CD4-positive, alpha-beta T cell treated with Interleukin-2 at 100 ng/mL for 4 hours (primary cell): ENCODE results near the gene DLG3.
A peak's percentile ranks its signal among the peaks of the same experiment; 100 is the strongest.

Source experiments
- DNase-seq: peaks from one replicate; pipeline ENCODE4 v3.0.0-alpha.2; 2020; ENCODE audit warnings: low spot score

Gene DLG3

DNA sequence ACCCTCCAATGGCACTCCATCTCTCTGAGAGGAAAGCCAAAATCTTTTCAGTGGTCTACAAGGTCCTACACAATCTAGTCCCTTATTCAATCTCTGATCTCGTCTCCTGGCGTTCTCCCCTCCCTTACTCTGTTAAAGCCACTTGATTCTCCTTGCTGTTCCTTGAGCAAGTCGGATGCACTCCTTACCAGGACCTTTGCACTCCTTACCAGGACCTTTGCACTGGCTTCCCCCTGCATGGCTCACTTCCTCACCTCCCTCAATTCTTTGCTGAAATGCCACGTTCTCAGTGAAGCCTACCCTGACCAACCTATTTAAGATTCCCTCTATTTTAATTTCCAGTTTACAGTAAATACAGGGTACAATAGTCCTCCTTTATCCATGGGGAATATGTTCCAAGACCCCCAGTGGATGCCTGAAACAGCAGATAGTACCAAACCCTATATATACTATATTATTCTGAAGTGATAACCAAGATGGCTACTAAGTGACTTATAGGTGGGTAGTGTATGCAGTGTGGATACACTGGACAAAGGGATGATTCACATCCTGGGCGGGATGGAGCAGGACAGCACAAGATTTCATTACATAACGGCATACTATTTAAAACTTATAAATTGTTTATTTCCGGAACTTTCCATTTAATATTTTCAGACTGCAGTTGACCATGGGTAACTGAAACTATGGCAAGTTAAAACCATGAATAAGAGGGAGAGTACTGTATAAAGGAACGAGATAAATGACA, 6.5 kb upstream of the DLG3 start:
- DNase-seq = no peak

DNA sequence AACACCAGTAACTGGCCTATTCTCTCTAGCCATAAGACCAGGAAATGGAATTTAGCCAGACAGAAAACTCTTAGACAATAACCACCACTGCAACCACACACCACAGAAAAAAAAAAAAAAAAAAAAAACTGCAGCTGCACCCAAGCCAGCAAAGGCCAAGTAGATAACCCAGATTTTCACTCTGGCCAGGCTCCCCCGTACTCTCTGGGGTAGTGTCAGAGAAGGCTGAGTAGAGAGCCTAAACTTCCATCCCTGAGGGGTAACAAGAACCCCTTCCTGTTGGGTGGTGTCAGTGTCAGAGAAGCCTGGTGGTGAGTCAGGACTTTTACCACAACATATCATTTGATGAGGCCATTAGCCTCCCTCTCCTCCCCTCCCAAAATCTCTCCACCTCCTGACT, 5.6 kb upstream of the DLG3 start:
- peak; percentile 39 for DNase-seq

DNA sequence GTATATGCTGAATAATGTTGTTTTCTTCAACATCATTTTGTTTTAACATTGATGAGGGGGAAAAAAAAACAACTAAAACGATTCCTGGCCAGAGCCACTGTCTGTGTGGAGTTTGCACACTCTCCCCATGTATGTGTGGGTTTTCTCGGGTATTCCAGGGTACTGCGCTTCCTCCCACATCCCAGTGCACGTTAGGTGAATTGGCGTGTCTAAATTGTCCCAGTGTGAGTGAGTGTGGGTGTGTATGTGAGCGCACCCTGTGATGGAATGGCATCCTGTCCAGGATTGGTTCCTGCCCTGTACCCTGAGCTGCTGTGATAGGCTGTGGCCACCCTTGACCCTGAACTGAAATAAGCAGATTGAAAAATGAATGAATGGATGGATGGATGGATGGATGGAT, 2.4 kb upstream of the DLG3 start:
- DNase-seq = no peak

DNA sequence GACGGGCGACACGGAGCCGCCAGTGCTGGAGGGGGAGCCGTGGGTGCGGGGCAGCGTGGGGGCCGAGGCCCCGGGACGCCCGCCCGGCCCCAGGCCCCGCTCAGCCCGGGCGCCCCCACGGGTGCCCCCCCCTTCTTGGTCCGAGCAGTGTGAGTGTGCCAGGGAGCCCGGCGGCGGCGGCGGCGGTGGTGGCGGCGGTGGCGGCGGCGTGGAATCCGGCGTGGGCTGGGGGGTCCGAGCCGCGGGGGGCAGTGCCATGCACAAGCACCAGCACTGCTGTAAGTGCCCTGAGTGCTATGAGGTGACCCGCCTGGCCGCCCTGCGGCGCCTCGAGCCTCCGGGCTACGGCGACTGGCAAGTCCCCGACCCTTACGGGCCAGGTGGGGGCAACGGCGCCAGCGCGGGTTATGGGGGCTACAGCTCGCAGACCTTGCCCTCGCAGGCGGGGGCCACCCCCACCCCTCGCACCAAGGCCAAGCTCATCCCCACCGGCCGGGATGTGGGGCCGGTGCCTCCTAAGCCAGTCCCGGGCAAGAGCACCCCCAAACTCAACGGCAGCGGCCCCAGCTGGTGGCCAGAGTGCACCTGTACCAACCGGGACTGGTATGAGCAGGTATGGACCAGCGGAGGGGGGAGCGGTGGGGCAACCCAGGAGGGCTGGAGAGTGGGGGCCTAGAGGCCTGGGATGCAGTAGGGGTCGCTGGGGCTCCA, 466 bp downstream of the DLG3 start:
- no peak for DNase-seq

DNA sequence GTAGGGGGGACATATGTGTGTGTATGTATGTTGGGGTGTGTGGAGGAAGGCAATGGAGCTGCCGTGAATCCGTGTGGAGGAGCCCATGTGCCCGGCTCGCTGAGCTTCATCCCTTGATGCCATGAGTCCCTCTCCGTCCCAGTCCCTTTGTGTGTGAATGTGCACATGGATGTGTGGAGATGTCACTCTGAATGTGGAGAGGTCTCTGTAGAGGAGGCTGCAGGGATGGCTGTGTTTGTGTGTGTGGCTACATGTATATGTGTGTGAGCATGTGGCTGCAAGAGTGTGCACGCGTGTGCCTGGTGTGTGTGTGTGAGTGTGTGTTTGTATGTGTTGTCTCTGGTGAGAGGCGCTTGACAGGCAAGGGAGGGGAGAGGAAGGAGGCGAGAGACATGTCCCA, 1.3 kb downstream of the DLG3 start:
- DNase-seq = no peak

DNA sequence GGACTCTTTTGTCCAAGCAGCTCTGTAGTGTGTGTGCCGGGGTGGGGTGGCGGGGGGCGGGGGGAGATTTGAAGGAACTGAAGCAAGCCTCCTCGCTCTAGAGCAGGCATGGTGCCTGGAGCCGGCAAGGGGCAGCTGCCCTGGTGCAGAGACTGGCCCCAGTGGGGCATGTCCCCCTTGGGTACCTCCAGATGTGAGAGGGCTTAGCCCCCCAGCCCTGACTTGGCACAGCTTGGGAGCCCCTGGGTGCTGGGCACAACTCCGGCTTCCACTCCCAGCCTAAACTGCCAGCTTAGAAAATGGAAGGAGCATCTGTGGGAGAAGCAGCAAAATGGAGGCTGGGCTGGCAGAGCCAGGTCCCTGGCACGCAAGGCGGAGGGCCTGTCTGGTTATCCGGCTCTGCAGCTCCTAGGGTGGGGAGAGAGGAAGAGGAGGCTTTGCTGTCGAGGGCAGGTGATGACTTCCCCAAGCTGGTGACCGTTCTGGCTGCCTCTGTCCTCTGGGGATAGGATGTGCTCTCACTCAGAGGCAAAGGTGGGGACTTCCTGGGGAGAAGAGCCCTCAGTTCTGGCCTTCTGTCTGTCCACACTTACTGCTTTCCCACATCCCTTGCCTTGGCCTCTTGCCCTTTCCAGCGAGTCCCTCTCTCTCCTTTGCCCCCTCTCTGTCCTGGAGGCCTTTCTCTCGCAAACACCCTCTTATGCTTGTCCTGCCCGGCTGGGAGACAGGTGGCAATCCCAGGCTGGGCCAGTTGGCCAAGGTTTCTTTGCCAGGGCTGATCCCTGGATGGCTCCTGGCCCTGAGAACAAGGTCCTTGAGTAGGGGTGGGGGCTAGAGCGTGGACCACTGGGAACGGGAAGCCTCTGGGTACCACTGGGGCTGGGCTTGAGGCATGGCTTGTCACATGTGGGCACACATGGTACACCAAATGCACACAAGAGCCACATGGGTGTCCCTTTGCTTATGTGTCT, 2.0 kb downstream of the DLG3 start:
- DNase-seq = no peak

DNA sequence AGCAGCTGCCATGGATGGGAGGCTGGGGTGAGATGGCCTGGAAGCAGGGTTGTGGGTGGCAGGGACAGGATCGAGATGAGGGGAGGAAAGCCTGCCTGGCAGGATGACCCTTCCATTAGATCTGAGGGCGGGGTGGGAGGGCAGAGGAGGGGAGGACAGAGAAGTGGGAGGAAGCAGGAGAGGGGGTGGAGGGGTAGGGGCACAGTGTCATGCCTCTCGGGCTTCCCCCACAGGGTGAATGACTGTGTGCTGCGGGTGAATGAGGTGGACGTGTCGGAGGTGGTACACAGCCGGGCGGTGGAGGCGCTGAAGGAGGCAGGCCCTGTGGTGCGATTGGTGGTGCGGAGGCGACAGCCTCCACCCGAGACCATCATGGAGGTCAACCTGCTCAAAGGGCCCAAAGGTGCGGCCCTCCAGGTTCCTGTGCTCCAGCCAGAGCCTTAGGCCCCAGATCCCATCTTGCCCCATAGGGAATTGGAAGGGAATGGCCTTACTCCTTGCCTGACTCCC, 4.9 kb downstream of the DLG3 start:
- DNase-seq = no peak

DNA sequence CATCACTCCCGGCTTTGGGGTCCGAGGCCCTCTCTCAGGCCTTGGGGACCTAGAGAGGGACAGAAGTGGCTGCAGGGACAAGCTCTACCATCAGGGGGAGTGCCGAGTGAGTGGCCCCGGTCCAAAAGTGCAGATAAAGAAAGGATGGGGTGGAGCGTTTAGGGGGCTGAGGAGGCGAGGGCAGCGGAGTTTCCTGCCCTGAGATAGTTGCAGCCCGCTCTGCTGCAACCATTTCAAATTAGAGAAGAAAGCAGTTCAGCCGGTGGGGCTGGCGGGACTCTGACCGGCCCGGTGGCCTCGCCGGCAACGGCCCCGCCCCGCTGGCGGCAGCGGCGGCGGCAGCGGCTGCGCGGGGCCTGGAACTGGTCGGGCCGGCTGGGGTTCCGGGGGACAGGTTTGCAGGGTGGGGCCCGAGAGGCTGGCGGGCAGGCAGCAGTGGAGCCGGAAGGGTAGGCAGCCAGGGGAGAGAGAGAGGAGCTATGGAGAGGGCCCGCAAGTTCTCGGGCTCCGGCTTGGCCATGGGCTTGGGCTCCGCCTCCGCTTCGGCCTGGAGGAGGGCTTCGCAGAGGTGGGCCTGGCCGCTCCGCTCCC, 7.6 kb downstream of the DLG3 start:
- DNase-seq = peak; percentile 58

DNA sequence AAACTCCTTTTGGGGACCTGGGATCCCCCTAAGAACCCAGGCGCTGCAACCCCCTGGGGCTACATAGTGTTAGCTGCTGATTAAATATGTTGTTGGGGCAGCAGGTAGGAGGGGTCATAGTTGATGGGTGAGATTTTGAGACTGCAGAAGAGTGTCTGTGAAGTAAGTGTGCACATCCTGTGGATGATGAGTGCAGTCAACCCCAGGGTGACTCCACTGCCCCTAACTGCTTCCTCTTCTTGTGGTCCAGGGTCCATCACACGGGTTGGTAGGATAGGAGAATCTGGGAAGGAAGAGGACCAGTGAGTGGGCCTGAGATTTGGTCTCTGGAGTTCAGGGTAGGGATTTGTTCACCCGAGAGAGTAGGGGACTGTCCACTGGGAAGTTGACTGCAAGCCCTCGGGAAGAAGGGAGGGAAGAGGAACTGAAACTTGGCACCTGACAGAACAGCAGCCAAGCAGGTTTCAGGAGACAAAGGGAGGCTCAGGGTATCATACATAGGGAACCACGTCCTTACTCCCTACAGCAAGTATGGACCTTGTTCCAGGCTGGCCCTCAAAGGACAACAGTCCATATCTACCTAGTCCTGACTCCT, 8.5 kb downstream of the DLG3 start:
- DNase-seq = no peak

DNA sequence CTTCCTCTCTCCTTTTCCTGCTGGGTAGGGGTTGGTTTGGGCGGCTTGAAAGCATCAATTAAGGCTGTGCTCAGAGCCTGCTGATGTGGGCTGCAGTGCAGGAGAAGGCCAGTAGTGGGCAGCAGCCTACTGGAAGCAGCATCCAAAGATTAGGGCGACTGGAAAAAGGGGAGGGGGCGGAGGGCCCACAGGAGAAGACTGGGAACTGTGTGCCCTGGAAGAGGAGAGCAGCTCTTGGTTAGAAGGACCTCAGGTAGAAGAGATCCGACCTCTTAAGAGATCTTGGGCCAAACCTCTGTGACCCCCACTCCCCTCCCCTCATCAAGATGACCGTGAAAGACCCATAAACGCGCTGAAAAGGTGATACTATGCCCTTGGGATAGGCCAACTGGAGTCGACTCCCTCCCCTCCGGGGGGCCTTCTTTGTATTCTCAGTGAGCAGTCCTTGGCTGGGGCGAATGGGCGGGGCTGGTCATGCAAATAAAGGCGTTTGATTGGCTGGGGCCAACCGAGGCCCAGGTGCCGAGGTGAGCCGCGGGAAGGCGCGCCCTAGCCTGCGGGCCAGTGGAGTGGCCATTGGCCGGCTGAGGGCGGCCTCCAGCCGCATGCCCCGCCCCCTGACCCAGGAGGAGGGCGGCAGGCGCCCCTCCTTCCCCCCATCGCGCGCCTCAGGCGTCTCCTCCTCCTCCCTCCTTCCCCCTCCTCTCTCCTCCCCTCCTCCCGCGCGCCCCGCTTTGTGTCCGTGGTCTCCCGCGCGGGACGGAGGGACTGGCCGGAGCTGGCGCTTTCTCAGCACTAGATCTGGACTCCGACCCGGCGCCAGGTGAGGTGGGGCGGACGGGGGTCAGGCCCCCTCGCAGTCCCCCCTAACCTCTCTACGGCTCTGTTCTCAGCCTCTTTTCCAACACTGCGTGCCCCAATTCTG, 10.1 kb downstream of the DLG3 start:
- DNase-seq = peak; percentile 77

DNA sequence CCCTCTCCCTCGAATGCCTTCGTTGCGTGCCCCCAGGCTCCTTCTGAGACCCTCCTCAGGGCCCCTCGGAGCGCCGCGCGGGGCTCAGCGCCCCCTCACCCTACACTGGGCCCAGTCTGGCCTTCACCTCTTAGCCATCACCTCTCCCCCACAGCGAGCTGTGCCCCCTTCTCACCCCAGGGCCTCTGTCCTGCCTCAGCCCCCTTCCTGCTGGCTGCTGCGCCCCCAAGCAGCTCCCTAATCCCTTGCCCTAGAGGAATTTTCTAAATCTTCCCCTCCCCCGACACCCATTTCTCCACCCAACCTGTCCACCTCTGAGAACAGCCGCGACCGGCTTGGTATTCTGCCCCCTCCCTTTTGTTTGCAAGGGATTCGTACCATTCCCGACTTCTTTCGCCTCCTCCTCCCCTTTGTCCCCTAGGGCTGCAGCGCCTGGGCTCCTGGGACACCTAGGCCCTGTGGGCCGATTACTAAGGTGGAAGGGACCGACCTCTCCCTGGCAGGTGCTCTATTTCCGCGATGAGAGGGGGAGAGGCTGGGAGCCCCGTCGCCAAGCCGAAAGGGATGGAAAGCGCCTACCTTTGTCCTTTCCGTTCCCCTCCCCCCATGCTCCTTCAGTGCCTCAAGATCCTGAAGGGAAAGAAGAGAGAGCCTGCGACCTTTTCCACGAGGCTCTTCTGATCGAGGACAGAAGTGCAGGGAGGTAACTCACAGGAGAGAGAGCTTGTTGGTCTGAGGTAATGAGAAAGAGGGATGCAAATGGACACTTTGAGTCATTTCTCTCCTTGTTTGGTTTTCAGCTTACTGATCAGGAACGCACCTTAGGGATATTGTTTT, 10.9 kb downstream of the DLG3 start:
- no peak for DNase-seq

DNA sequence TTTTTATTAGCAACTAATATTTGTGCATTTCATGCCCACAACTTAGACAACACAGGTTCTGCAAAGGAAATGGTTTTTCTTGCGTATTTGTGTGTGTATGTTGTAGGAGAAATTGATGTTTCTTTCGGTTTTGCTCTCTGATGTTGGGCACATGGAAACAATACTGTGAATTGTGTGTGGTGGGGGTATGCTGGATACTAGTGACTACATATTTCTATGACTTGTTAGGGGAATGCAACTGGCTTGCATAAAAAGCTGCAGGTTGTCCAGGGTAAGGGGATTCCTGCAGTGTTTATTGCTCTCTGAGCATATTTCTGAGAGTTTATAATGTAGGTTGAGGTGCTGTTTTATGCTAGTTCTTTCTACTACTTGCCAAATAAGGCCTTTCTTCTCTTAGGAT, 11.6 kb downstream of the DLG3 start:
- DNase-seq = peak; percentile 16

DNA sequence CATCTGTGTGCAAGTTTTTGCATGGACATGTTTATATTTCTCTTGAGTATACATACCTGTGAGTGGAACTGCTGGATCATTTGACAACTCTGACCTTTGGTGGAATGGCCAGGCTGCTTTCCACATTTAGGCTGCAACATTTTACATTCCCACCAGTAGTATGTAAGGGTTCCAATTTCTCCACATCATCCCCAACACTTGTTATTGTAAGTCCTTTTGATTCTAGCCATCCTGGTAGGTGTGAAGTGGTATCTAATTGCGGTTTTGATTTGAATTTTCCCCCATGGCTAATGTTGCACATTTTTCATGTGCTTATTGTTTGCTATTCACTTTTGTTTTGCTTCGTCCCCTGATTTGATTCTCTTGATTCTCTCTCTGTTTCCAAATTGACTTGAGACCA, 16.4 kb downstream of the DLG3 start:
- DNase-seq = no peak

DNA sequence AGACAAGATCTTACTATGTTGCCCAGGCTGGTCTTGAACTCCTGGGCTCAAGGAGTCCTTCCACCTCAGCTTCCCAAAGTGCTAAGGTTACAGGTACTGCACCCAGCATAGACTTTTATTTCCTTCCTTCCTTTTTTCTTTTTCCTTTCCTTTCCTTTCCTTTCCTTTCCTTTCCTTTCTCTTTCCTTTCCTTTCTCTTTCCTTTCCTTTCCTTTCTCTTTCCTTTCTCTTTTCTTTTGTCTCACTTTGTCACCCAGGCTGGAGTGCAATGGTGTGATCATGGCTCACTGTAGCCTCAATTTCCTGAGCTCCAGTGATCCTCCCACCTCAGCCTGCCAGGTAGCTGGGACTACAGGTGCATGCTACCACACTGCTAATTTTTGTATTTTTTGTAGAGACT, 19.4 kb downstream of the DLG3 start:
- DNase-seq = no peak

DNA sequence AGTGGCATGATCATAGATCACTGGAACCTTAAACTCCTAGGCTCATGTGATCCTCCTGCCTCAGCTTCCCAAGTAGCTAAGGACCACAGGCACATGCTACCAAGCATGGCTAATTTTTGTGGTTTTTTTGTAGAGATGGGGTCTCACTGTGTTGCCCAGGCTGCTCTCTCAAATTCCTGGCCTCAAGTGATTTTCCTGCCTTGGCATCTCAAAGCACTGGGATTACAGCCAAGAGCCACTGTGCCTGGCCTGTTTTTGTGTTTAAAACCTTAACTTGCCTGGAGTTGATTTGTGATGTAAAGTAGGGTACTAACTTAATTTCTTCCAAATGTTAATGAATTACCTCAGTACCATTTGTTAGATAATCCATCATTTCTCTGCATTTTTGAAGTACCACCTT, 22.3 kb downstream of the DLG3 start:
- no peak for DNase-seq

DNA sequence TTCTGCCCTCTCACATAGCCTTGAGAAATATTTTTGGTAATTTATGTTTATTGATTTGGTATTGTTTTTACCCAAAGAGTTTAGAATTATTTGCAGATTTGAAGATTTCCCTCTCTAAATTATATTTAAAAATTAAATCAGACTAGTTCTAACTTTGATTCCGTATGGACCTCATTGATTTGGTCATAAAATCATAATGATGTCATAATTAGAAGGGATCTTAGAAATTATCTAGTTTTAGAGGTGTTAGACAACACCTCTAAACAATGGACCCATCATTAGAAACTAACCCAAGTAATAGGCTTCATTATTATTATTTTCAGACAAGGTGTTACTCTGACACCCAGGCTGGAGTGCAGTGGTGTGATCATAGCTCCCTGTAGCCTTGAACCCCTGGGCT, 24.1 kb downstream of the DLG3 start:
- no peak for DNase-seq

DNA sequence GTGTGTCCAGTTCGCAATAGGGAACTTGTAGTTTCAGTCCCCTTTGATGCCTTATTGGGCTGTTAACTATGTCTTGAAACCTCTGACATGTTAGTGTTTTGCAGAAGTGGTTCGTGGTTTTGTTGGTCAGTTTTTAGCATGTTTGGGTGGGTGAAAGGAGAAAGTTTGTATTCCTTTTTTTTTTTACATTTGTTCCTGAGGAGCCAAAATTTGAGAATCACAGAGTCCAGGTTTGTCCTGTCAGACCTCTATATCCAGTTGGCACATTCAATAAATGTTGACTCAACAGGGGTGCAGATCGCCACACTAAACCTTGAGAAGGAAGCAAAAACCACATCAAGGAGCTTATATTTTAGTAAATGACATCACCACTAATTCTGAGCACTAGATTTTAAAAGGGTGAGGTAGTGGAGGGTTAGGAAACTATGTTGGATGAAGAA, 26.2 kb downstream of the DLG3 start:
- peak; percentile 14 for DNase-seq

DNA sequence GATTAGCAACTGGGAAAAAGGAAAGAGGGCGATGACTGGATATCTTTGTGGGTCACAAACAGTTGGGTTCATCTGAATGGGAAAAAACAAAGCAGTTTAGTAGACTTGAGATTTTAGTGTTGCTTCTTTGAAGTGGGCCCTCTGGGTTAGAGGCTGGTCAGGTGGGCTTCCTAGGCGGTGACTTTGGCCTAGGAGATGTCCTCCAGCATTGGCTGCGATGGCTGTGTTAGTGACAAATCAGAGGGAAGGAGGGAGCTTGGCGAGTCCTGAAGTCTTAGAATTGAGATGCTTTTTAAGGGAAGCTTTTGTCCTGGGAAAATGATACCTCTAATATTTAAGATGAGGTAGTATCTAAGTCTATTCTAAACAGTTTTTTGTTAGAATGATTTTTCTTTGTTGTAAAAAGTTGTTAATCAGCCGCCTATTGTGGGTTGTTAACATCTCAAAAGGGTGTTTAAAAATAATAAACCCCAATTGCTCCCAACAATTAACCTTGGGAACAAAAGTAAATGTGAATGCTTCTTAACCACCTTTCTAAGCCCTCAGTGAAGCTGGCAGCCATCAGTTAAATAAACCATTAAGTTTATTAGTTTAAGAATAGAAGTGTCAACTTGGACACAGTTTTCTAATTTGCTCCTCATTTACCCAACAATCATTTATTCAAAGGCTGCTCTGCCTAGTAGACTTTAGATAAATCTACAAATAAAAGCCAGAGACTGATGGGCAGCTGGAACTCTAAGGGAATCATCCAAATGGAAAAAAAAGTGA, 31.7 kb downstream of the DLG3 start:
- no peak for DNase-seq
